Ramos (cell line): ENCODE results near the gene AMPH.
"Not testable (repeated sequence)": the region's sequence is repeated elsewhere in the genome, so short reads cannot be mapped to it uniquely, and the experiment has no call there.

ENCODE experiments used
- in situ Hi-C: fragments of 300-500 bp; cut with MboI; formaldehyde crosslinking; loops from one replicate; pipeline ENCODE4 v1.14.3; 2022; ENCODE audit warnings: low sequenced_read_pairs; ENCODE audit not compliant: unreplicated experiment

AMPH gene

DNA sequence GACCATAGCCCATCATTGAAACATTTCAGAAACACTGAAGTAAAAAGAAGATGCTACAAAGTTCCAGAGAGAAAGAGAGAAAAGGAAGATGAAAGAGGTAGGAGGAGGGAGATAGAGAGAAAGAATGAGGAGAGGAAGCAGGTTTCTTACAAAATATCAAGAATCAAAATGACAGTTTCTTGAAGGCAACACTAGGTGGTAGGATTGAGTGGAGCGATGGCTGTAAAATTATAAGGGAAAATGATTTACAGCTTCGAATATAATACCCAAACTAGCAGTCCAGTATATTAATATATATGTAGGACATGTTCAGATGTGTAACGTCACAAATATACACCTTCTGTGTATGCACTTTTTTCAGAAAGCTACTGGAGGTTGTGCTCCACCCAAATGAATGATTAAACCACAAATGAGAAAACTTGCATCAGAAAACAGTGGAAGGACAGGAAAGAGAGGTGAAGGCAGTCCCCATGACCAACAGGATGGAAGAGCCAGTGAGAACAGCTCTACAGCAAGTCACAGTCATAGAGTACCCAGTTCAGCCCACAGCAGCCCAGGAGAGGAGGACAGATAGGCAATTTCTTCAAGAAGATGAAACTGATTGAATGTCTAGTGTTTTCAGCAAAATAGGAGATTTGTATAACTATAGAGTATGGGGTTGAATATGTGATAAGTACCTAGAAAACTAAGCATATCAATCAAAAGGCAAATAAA, 206.3 kb downstream of the AMPH start:
- in situ Hi-C loops = loop anchor here (25.0 kb wide), 1 partner anchor 1087 kb away; no protein-coding TSS in a partner anchor

DNA sequence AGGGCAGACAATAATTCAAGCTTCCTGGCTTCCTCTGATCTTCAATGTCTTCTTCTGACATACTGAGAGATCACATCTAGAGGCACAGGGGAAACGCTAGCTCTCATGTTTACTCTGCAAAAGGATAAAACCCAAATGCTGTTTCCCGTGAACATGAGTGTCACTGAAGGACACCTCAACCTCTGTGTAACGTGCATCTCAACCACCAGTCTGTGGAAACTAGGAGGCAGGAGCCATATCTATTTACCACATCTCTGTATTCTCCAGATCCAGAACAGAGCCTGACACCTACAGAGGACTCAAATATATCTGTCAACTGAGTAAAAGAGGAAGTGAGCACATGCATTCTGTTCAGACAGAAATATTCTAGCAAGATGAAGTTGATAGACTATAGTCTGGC, 217.4 kb downstream of the AMPH start:
- in situ Hi-C loops = loop anchor here (25.0 kb wide), 1 partner anchor 1099 kb away; no protein-coding TSS in a partner anchor

DNA sequence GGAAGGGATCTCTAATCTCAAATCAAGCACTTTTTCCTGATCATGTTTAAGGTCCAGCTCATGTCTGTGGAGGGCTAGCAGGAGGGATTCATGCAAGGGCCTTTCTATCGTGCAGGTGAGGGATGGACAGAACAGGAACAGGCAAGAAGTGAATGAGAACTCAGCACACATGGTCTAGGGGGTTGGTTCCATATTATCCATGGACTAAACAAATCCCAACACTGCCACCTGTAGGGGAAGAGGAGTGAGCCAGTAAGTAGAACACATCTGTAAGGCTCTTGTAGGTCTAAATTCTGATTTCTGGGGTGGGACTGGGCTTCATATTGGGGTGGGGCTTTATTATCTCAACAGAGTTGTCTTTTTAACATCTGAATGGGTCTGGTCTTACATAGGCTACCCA, 219.8 kb downstream of the AMPH start:
- in situ Hi-C loops = loop anchor here (25.0 kb wide), 1 partner anchor 1101 kb away; no protein-coding TSS in a partner anchor

DNA sequence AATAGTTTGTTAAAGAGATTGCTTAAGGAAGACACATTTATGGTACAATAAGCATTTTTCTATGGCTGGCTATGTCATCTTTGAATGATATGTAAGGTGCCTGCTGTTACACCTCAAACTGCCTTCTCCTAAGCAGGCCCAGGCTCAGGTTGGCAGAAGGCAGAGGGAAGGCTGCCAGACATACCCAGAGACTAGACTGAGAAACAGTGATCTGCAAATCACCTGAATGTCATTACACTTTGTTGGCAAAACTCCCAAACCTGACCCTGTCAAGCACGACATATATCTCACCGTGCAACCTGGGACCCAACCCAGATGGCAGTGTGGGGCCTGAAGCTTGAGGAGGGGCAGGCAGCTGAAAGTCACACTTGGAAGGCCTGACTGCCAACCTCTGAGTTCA, 221.1 kb downstream of the AMPH start:
- in situ Hi-C loops = loop anchor here (25.0 kb wide), 1 partner anchor 1102 kb away; no protein-coding TSS in a partner anchor

DNA sequence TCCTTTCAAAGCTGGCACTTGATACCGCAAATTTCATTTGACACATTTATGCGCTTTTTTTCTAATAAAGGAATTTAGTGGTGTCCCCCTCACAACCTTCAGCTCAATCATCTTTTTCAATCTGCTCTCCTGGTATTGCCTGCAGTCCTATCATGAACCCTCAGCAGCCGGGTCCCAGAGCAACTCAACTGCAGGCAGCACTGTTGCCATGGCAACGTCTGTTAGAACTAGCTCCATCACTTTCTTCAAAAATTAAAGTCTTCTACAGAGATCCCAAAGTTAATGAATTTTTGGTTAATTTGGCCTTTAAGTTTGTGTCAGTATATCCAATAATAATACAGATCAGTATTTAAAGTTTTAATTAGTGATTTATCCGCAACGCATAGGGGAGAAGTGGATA, 221.6 kb downstream of the AMPH start:
- in situ Hi-C loops = loop anchor here (25.0 kb wide), 1 partner anchor 1103 kb away; no protein-coding TSS in a partner anchor

DNA sequence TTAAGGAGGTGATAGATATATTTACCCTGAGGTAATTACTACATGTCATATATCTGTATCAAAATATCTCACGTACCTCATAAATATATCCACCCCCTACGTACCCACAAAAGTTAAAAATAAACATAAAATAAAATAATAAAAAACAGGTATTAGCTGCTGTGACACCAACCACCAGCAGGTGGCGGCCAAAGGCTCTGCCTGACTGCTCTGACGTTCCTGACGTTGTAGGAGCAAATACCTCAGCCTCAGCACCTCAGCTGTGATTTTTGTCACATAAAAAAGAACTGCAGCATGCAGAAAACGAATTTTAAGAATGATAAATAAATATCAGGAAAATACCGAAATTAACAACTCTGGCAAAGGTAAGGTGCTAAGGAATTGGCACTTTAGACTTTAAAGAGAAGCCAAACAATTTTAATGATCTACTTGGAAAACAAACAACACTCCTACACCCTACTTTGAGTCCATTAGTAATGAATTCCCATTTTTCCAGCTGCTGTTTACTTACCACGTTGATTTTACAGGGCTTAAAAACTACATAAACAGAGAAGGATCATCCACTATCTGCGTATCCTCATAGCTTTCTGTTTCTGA, 232.3 kb downstream of the AMPH start:
- in situ Hi-C loops = no loop called here

DNA sequence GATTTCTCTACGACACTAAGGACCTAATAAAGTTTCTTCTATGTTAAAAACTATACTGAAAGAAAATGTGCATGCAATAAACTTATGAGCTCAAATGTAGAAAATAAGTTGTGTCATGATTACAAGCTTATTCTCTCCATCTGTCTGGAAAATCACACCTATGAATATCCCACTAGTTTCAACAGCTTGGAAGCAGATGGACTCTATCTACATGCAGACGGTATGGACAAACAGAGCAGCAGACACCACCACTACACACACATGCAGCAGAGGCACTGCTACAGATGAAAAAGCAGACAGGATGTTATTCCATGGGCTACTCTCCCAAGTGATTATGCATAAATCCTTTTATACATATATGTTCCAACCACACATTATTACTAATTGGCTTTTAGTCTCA, 234.3 kb downstream of the AMPH start:
- in situ Hi-C loops = no loop called here

DNA sequence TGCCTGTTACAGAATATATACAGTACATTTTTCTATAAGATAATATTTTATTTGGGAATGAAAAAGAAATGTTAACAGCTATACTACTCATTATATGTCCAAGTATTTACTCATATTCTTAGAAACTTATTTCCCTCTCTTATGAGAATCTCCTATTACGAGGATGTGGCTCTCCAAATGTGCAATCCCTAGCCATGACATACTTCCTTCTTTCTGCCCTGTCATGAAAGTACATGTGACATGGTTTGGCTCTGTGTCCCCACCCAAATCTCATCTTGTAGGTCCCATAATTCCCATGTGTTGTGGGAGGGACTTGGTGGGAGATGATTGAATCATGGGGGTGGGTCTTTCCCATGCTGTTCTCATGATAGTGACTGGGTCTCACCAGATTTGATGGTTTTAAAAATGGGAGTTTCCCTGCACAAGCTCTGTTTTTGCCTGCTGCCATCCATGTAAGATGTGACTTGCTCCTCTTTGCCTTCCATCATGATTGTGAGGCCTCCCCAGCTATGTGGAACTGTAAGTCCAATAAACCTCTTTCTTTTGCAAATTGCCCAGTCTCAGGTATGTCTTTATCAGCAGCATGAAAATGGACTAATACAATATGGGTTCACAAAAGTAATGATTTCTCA, 235.1 kb downstream of the AMPH start:
- in situ Hi-C loops = not testable (repeated sequence)

DNA sequence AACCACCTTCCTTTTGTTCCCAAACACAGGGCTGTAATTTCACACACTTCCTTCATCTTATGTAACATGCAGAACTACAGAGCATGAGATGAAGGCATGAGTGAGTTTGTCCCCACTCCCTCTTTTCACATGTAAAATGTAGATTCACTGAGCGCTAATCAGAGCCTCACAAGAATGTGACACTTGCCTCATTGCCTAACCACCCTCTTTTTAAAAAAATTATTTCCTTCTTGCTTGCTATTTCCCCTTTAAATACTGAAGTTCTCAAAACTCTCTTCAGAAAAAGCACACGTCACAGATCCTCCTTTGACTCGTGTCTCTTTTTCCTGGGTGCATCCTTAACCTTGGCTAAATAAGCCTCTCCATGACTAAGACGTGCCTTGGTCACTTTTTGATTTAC, 236.5 kb downstream of the AMPH start:
- in situ Hi-C loops = no loop called here

DNA sequence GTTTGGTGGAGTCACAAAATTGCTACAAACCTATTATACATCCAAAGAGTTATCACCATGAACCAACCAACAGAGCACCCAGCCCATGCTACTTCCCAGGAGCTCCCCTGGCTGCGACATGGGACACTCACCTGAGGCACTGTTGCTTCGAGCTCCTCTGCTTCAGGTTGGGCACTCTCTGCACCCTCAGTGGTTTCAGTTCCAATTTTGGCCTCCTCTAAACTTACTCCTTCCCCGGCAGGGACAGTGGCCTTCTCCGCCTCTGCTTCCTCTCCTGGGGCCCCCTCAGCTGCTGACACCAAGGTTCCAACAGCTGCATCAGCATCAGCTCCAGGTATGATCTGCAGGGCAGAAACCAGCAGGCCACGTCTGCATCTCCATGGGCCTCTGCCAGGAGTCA, 237.3 kb downstream of the AMPH start:
- in situ Hi-C loops = no loop called here

DNA sequence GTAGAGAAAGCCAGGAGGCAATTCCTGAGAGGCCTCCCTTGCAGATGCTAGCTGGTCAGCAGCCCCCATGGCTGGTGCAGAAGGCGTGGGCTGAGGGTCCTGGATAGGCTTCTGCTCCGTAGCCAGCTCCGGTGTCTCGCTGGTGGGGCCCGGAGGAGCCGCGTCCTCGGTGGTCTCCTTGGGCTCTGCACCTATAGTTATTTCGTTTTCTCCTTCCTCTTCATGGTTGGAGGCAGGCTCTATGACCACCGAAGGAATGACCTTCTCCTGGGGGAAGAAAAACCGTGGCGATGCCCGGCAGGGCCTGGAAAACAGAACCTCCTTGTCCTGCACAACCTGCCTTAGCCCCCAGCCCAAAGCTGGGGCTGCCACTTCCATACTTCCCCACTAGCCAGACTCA, 239.4 kb downstream of the AMPH start:
- in situ Hi-C loops = no loop called here

DNA sequence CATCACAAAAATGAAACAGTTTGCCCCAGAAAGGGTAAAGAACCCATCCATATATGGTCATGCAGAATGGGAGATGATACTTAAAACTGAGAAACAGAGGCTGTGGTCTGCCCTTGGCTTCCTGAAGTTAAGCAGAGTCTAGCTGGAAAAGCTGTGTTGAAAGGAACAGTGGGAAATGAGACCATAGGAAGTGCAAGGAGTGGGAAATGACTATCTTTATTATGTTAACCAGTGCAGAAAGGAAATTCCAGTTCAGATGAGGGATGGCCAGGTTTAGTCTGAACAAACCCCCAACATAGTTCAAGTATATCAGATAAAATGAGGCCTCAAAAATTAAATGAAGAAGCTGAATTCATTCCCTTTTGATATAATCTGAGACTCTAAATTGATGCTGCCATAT, 245.5 kb downstream of the AMPH start:
- in situ Hi-C loops = no loop called here

DNA sequence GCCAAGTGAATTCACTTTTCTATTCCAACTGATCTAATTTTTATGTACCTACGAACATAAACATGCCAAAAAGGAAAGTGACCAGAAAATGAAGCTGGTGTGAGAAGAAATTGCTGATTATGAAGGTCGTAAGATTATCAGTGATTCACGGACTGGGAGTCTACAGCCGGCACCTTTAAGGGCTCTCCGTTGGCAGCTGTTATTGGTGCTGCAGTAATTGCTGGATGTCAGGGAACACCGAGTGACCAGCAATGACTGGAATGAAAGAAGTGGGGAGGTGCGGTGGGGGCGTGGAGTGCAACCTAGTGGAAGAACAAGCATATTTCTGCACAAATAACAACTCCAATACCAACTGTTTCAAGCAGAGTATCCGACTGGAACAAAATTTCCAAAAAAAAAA, 247.9 kb downstream of the AMPH start:
- in situ Hi-C loops = no loop called here

DNA sequence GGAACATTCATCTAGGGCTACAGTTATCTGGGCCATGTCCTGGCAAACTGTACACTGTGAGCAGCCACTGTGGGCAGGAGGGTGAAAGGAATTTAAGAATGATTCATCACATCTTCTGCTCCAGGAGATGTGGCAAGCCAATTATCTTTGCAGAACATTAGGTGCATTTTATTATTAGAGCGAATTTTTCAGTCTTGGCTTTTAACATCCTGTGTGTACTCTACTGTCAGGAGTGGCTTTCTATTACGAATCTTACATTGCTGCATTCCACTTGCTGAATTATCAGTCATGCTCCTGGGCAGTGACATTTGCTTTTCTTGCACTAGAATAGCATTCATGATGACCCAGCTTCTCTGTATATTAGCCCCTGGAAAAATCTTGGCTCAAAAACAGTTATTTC, 248.5 kb downstream of the AMPH start:
- in situ Hi-C loops = no loop called here

DNA sequence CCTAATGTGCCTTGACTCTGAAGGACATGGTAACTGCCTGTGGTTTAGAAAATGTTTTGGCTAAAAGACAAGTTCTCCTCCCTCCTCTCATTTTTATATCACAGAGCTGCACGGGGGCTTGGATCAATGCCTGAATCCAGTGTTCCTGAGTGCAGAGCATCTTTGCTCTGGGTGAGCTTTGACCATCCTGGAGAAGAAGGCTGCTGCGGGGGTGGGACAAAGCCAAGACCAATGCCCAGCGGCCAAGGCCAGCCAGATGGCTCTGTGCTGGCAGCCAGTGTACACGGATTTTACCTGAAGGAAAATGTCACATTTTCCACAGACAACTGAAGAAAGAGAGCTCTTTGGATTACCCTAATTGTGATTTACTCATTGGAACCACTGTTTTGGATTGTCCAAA, 255.7 kb downstream of the AMPH start:
- in situ Hi-C loops = no loop called here

DNA sequence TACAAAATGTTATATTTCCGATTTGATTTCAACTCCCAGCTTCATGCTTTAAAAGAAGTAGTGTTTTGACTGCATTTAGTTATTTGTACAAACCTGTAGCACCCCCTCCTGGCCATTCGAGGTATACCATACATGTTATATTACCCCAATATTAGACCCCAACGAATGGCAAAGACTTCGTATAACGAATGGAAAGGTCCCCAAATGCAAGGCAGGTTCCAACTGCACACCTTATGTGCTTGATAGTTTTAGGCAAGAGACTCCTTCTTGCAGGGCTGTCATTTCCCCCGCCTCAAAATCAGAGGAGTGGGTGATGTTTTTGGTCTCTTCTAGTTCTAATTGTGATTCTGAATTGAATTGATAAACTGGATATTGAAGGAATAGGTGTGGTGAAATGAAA, 256.7 kb downstream of the AMPH start:
- in situ Hi-C loops = no loop called here

DNA sequence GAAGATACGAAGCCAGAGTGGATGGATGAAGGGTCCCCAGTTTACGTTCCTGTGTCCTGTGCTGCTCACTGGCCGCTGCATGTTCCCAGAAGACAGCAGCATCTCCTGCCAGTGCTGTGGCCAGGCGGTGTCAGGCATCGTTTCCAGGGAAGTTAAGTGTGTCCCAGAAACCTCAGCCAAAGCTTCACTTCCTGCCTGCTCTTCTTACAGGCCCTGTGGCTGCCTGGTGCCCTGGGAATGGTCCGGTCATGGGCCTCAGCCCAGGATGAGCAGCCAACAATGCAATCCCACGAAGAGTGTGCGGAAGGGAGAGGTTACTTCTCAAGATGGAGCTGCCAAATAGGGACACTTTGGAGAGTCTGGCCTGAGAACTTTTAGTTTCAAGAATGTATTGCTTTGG, 258.0 kb downstream of the AMPH start:
- in situ Hi-C loops = no loop called here

DNA sequence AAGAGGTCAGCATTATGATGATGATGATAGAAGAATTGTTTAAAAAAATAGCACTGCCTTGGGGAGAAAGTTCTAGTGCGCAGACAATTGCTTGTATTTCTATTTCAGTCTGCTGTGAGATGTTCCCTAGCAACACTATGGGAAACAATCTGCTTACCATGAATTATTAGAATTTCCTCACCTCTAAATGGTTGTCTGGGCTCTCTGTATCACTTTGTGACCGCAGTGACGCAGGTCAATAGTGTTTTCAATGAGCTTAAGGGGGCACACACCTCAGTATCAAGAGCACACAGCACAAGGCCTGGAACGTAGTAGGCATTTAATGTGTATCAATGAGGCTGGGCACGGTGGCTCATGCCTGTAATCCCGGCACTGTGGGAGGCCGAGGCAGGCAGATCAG, 258.9 kb downstream of the AMPH start:
- in situ Hi-C loops = no loop called here

DNA sequence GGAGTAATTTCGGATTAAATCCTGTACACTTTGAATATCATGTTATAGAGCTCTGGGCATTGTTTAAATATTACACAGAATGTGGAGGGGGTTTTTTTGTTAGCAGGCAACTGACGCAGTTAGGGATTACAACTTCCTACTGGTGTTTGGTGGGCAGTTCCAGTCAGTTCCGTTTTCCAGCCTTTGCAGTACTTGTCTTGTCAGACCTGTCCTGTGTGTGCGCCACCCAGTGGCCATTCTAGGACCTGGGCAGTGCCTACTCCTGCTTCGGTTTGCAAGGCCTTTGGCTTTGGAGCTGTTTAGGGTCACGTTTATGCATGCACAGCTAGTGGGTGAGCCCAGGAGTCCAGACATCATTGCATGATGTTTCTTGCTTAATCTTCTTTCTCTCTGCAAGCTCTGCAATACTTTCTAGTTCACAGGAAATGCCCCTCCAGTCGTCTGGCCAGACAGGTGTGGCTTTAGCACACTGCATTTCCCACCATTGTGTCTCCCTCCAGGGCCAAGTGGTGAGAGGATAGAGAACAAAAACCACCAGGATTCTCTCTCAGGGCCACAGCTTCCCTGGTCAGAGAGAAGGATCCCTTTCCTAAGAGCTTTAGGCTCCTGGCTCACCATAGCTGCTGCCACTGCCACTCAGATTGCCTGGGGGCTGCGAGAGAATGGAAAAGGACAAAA, 261.2 kb downstream of the AMPH start:
- in situ Hi-C loops = no loop called here

DNA sequence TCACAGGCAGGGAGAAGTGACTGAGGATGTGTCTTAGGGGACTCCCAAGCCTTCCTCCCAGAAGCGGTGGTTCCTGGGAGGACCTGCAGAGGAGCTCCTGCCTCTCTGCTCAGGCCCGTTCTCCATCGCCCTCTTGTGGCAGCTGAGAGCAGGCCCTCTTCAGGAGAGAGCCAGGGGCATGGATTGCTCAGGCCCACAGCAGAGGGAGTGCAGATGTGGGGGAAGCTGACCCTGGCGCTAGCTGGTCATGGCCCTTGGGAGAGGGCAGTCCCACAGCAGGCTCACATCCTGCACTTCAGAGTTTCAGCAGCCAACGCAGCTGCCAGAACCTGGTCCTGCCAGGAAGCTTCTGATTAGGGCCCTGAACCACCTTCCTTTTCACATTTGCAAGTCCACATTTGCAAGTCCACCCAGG, 263.0 kb downstream of the AMPH start:
- in situ Hi-C loops = no loop called here

DNA sequence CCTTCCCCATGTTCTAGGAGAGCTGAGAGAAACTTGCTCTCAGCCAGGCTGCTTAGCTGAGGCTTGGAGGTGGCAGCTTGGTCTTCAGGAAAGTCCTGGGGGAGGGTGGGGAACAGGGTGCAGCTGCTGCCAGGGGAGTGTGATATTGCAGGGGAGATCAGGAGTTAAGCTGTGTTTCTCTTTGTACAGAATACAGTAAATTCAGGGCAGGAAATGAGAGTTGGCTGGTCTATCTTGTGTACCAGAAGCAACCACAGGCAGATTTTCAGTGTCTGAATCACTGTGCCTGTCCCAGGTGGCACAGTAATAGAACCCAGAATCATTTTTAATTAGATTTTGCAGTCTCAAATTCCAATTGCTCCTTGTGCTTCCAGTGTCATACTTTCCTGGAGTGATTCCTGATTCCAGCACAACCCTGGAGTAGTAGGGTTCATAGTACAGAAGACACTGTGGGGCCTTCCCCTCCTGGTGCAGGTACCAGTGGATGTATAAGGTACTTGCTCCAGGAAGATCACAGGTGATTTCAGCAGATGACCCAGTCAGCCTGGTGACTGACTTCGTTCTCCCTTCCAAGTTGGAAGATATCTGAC, 263.8 kb downstream of the AMPH start:
- in situ Hi-C loops = no loop called here
